MM.1S (cell line): Measurements from ENCODE around the gene FAM120A.

Source experiments
- DNase-seq: peaks from one replicate; pipeline ENCODE4 v3.0.0-alpha.2; 2015
- H2AFZ ChIP-seq: fragments of 300-600 bp; sonication (generic); 2 replicates; pipeline ENCODE4 v1.6.0; 2016; ENCODE audit warnings: antibody characterized with exemption, low read length
- H3F3A ChIP-seq: fragments of 300-600 bp; sonication (generic); 2 replicates; pipeline ENCODE4 v1.6.1; 2016; ENCODE audit warnings: mild to moderate bottlenecking, antibody characterized with exemption, low read length, moderate library complexity, mixed read lengths; ENCODE audit not compliant: insufficient read depth
- H3K27ac ChIP-seq: fragments of 300-600 bp; sonication (generic); 2 replicates; pipeline ENCODE4 v1.5.1; 2016; ENCODE audit warnings: mild to moderate bottlenecking, low read length
- H3K27me3 ChIP-seq: fragments of 300-600 bp; sonication (generic); replicated peaks from 2 replicates; pipeline ENCODE4 v1.6.0; 2016; ENCODE audit warnings: low read length; ENCODE audit not compliant: insufficient read depth
- H3K36me3 ChIP-seq: fragments of 300-600 bp; sonication (generic); replicated peaks from 2 replicates; pipeline ENCODE4 v1.6.1; 2016; ENCODE audit warnings: mild to moderate bottlenecking, low read length, mixed read lengths; ENCODE audit not compliant: insufficient read depth
- H3K4me1 ChIP-seq: fragments of 300-600 bp; sonication (generic); 2 replicates; pipeline ENCODE4 v1.6.1; 2016; ENCODE audit warnings: low read length, mixed read lengths
- H3K4me2 ChIP-seq: fragments of 300-600 bp; sonication (generic); 2 replicates; pipeline ENCODE4 v1.6.0; 2016; ENCODE audit warnings: low read depth, low read length
- H3K4me3 ChIP-seq: fragments of 300-600 bp; sonication (generic); 2 replicates; pipeline ENCODE4 v1.5.1; 2016; ENCODE audit warnings: low read length, mixed read lengths
- H3K79me2 ChIP-seq: fragments of 300-600 bp; sonication (generic); 2 replicates; pipeline ENCODE4 v1.6.1; 2016; ENCODE audit warnings: mixed run types, low read length, mixed read lengths
- H3K9ac ChIP-seq: fragments of 300-600 bp; sonication (generic); 2 replicates; pipeline ENCODE4 v1.6.1; 2016; ENCODE audit warnings: low read length, mixed read lengths
- H3K9me2 ChIP-seq: fragments of 300-600 bp; sonication (generic); replicated peaks from 2 replicates; pipeline ENCODE4 v1.6.1; 2016; ENCODE audit warnings: mild to moderate bottlenecking, low read length, mixed read lengths; ENCODE audit not compliant: insufficient read depth
- H3K9me3 ChIP-seq: fragments of 300-600 bp; sonication (generic); replicated peaks from 2 replicates; pipeline ENCODE4 v1.6.1; 2016; ENCODE audit warnings: mild to moderate bottlenecking, low read length, mixed read lengths; ENCODE audit not compliant: insufficient read depth
- H4K20me1 ChIP-seq: fragments of 300-600 bp; sonication (generic); 2 replicates; pipeline ENCODE4 v1.6.1; 2016; ENCODE audit warnings: mild to moderate bottlenecking, low read length, moderate library complexity, mixed read lengths; ENCODE audit not compliant: insufficient read depth
- CTCF ChIP-seq: fragments of 300-600 bp; sonication (generic); IDR thresholded peaks from 2 replicates; pipeline ENCODE4 v1.5.1; 2016; ENCODE audit warnings: antibody characterized with exemption, low read length, mixed read lengths
- EZH2 ChIP-seq: fragments of 300-600 bp; sonication (generic); optimal IDR thresholded peaks from 2 replicates; pipeline ENCODE3; 2017; ENCODE audit warnings: low read depth, mild to moderate bottlenecking, antibody characterized with exemption, low read length, mixed read lengths
- EZH2phosphoT487 ChIP-seq: fragments of 300-600 bp; sonication (generic); IDR thresholded peaks from 2 replicates; pipeline ENCODE4 v1.6.1; 2018; ENCODE audit warnings: antibody characterized with exemption, low read length

The FAM120A gene

GRCh38 chr9:93480262-93480661, 28.8 kb downstream of the FAM120A start:
- Histone ChIP-seq H3K9me3 (no peaks in the 10 kb centered on the region), H3K9me2 (no peaks in the 10 kb centered on the region), H3K4me1 (no peaks in the 10 kb centered on the region), H3K27ac (no peak overlapping the region), H3K9ac (no peak overlapping the region), H3K27me3 (no peaks in the 10 kb centered on the region), H3F3A (no peaks in the 10 kb centered on the region), H2AFZ (no peak overlapping the region), H4K20me1 (no peaks in the 10 kb centered on the region; the same call in 1 of the 2 replicates), H3K36me3 (0 out of 2 replicates have a peak, but pooled peaks cover 20% of the 10 kb centered on the region), H3K4me2 (no peak overlapping the region), H3K4me3 (no peak overlapping the region), H3K79me2 (peaks cover 93% of the 10 kb centered on the region)
- no peak for TF ChIP-seq CTCF
- TF ChIP-seq EZH2phosphoT487 = no peak
- DNase-seq = no peak

- Histone ChIP-seq H3K27ac (no peak overlapping the region), H3K9me3 (no peaks in the 10 kb centered on the region), H3K9ac (no peak overlapping the region), H3K27me3 (no peaks in the 10 kb centered on the region), H3K4me3 (no peak overlapping the region), H3F3A (no peaks in the 10 kb centered on the region), H3K36me3 (0 out of 2 replicates have a peak, but pooled peaks cover 20% of the 10 kb centered on the region), H3K79me2 (peaks cover 94% of the 10 kb centered on the region), H3K4me1 (no peaks in the 10 kb centered on the region; the same call in 1 of the 2 replicates), H4K20me1 (no peaks in the 10 kb centered on the region; the same call in 1 of the 2 replicates), H3K4me2 (no peak overlapping the region), H2AFZ (no peak overlapping the region), H3K9me2 (no peaks in the 10 kb centered on the region)
- TF ChIP-seq EZH2 = no peak
- no peak for TF ChIP-seq CTCF
- no peak for TF ChIP-seq EZH2phosphoT487
- DNase-seq = no peak
Measured at GRCh38 chr9:93480728-93481324, 29.3 kb downstream of the FAM120A start.

GRCh38 chr9:93483497-93483896, 32.0 kb downstream of the FAM120A start:
- Histone ChIP-seq H3K36me3 (0 out of 2 replicates have a peak, but pooled peaks cover 12% of the 10 kb centered on the region), H4K20me1 (no peaks in the 10 kb centered on the region)
- TF ChIP-seq EZH2phosphoT487 (no peak), EZH2 (no peak), CTCF (no peak)

More at GRCh38 chr9:93483497-93483896, 32.0 kb downstream of the FAM120A start:
- Histone ChIP-seq H3K4me1 (no peaks in the 10 kb centered on the region; the same call in none of the 2 replicates), H3F3A (no peaks in the 10 kb centered on the region), H3K9me3 (no peaks in the 10 kb centered on the region), H3K27ac (no peak overlapping the region), H3K27me3 (no peaks in the 10 kb centered on the region), H3K9me2 (no peaks in the 10 kb centered on the region), H3K4me2 (no peak overlapping the region), H3K79me2 (peaks cover 93% of the 10 kb centered on the region), H3K4me3 (no peak overlapping the region), H2AFZ (no peak overlapping the region), H3K9ac (no peak overlapping the region)
- no peak for DNase-seq
